ENCODE results near the gene MIA. TPM values are rescaled to one million over a fixed set of nuclear protein-coding genes. Genes with fewer than 3 reads are reported as not detected.
"Not testable (repeated sequence)": the region's sequence is repeated elsewhere in the genome, so short reads cannot be mapped to it uniquely, and the experiment has no call there.

MIA gene
- 1 to 10 TPM in 2 of 3 donors, under 1 TPM in 1; 0.19 to 3.5 (median 1.4) TPM for polyA plus RNA-seq (ENCODE audit: insufficient read length in 3 of 3)
- long read RNA-seq, donor 1 = 0 reads
- long read RNA-seq, donor 2, partial matches to known transcripts = 0 of 1 reads
- long read RNA-seq, donor 2, other reads (novel, unspliced or antisense) = 0 of 1 reads
- long read RNA-seq, donor 3, partial matches to known transcripts = 0 of 1 reads
- long read RNA-seq, donor 3, other reads (novel, unspliced or antisense) = 0 of 1 reads
- long read RNA-seq, donor 4 = 0 reads
- long read RNA-seq, donor 5, partial matches to known transcripts = 0 of 1 reads
- long read RNA-seq, donor 5, other reads (novel, unspliced or antisense) = 0 of 1 reads
- long read RNA-seq, donor 6, partial matches to known transcripts = 0 of 1 reads
- long read RNA-seq, donor 6, other reads (novel, unspliced or antisense) = 0 of 1 reads
- long read RNA-seq, donor 7 = 0 reads
- long read RNA-seq, donor 8, partial matches to known transcripts = 0 of 2 reads
- long read RNA-seq, donor 8, other reads (novel, unspliced or antisense) = 0 of 2 reads
- long read RNA-seq, donor 9 = 0 reads
- long read RNA-seq, donor 10 = 0 reads
- long read RNA-seq, donor 11 = 0 reads
- long read RNA-seq, donor 12 = 0 reads
- long read RNA-seq, donor 13 = 0 reads
- long read RNA-seq, donor 14 = 0 reads
- long read RNA-seq, donor 15 = 0 reads
- long read RNA-seq, donor 16 = 0 reads

GRCh38 chr19:40774916-40775631 is at the start of gene MIA:
Gene MIA, plus strand, starts transcription at chr19:40775521. Its CDS starts 22 bp downstream, at chr19:40775543.
- DNase-seq (ENCODE audit: extremely low read depth in 1 of 11, low read depth in 9 of 11, low spot score in 4 of 11) = no peak

- no peak for DNase-seq (ENCODE audit: extremely low read depth in 1 of 11, low read depth in 9 of 11, low spot score in 4 of 11)
Measured at GRCh38 chr19:40726279-40726678, 49.0 kb upstream of the MIA start.

- DNase-seq (ENCODE audit: extremely low read depth in 1 of 11, low read depth in 9 of 11, low spot score in 4 of 11) = not testable (repeated sequence)
Measured at GRCh38 chr19:40730065-40730464, 45.3 kb upstream of the MIA start.

GRCh38 chr19:40732304-40732703 is 43.0 kb upstream of the MIA start:
- DNase-seq (ENCODE audit: extremely low read depth in 1 of 11, low read depth in 9 of 11, low spot score in 4 of 11) = not testable (repeated sequence)

GRCh38 chr19:40733149-40733548 is 42.2 kb upstream of the MIA start:
- no peak for DNase-seq (ENCODE audit: extremely low read depth in 1 of 11, low read depth in 9 of 11, low spot score in 4 of 11)

GRCh38 chr19:40735013-40735771 is 40.1 kb upstream of the MIA start:
- DNase-seq (ENCODE audit: extremely low read depth in 1 of 11, low read depth in 9 of 11, low spot score in 4 of 11) = no peak

- DNase-seq (ENCODE audit: extremely low read depth in 1 of 11, low read depth in 9 of 11, low spot score in 4 of 11) = no peak
Measured at GRCh38 chr19:40736661-40737060, 38.7 kb upstream of the MIA start.

- DNase-seq (ENCODE audit: extremely low read depth in 1 of 11, low read depth in 9 of 11, low spot score in 4 of 11) = no peak
Measured at GRCh38 chr19:40737102-40737644, 38.1 kb upstream of the MIA start.

GRCh38 chr19:40739030-40739839 is 36.1 kb upstream of the MIA start:
- no peak for DNase-seq (ENCODE audit: extremely low read depth in 1 of 11, low read depth in 9 of 11, low spot score in 4 of 11)

- no peak for DNase-seq (ENCODE audit: extremely low read depth in 1 of 11, low read depth in 9 of 11, low spot score in 4 of 11)
Measured at GRCh38 chr19:40739871-40740703, 35.2 kb upstream of the MIA start.

- no peak for DNase-seq (ENCODE audit: extremely low read depth in 1 of 11, low read depth in 9 of 11, low spot score in 4 of 11)
Measured at GRCh38 chr19:40740747-40741146, 34.6 kb upstream of the MIA start.

- DNase-seq (ENCODE audit: extremely low read depth in 1 of 11, low read depth in 9 of 11, low spot score in 4 of 11) = no peak
Measured at GRCh38 chr19:40741527-40742390, 33.6 kb upstream of the MIA start.

- DNase-seq (ENCODE audit: extremely low read depth in 1 of 11, low read depth in 9 of 11, low spot score in 4 of 11) = no peak
Measured at GRCh38 chr19:40742477-40742876, 32.8 kb upstream of the MIA start.

- DNase-seq (ENCODE audit: extremely low read depth in 1 of 11, low read depth in 9 of 11, low spot score in 4 of 11) = no peak
Measured at GRCh38 chr19:40742886-40743285, 32.4 kb upstream of the MIA start.

GRCh38 chr19:40743926-40744325 is 31.4 kb upstream of the MIA start:
- no peak for DNase-seq (ENCODE audit: extremely low read depth in 1 of 11, low read depth in 9 of 11, low spot score in 4 of 11)
